Measurements from ENCODE around the gene MKX. TPM values are rescaled to one million over a fixed set of nuclear protein-coding genes. Genes with fewer than 3 reads are reported as not detected.

The MKX gene
- total RNA-seq, 4 donors from 2014 or later: 0.82 to 2.4 TPM; not detected in 2

GRCh38 chr10:27770181-27770580, 24.6 kb upstream of the MKX start:
- no peak for TF ChIP-seq POLR2AphosphoS5 (IDR thresholded peaks at IDR 0.05)
- no peak for TF ChIP-seq POLR2A (IDR thresholded peaks at IDR 0.05)
- TF ChIP-seq CTCF (IDR thresholded peaks at IDR 0.05): no peak
- no peak for TF ChIP-seq EP300 (IDR thresholded peaks at IDR 0.05; ENCODE audit: low read depth)
- intact Hi-C loops (cut with DNase I; ENCODE audit: low total_unique reads) (no loop called here), in situ Hi-C loops (cut with MboI; ENCODE audit: low pct_ligation_motif_present in 1 of 4, low pct_unique_long_range_greater_than_20kb in 1 of 4, low sequenced_read_pairs in 3 of 4) (loop anchor here in 1 of 4 donors (25.0 kb wide), 1 partner anchor 617 kb away; no protein-coding TSS in a partner anchor)
- 70 to 78% methylated on average over 2 of the region's 2 CpGs for WGBS, 2 donors (ENCODE audit: low coverage in 1 of 2)
- no peak overlapping the region for H3K27ac ChIP-seq
- DNase-seq: no peak
- no peaks in the 10 kb centered on the region for H3K36me3 ChIP-seq
- no peak overlapping the region for H3K4me3 ChIP-seq
- peaks cover 11% of the 10 kb centered on the region for H3K27me3 ChIP-seq
- H3K9me3 ChIP-seq: no peaks in the 10 kb centered on the region
- no peaks in the 10 kb centered on the region for H3K4me1 ChIP-seq

GRCh38 chr10:27760867-27761266, 15.2 kb upstream of the MKX start:
- H3K4me3 ChIP-seq: no peak overlapping the region
- H3K27ac ChIP-seq: no peak overlapping the region
- WGBS, 2 donors (ENCODE audit: low coverage in 1 of 2): 88 to 93% methylated on average over 5 of the region's 5 CpGs
- H3K27me3 ChIP-seq: peaks cover 3% of the 10 kb centered on the region
- H3K4me1 ChIP-seq: no peaks in the 10 kb centered on the region
- H3K9me3 ChIP-seq: no peaks in the 10 kb centered on the region
- in situ Hi-C loops (cut with MboI; ENCODE audit: low pct_ligation_motif_present in 1 of 4, low pct_unique_long_range_greater_than_20kb in 1 of 4, low sequenced_read_pairs in 3 of 4) (loop anchor here in 1 of 4 donors (25.0 kb wide), 1 partner anchor 626 kb away; no protein-coding TSS in a partner anchor), intact Hi-C loops (cut with DNase I; ENCODE audit: low total_unique reads) (no loop called here)
- H3K36me3 ChIP-seq: no peaks in the 10 kb centered on the region
- TF ChIP-seq EP300 (IDR thresholded peaks at IDR 0.05; ENCODE audit: low read depth): no peak
- no peak for TF ChIP-seq CTCF (IDR thresholded peaks at IDR 0.05)
- no peak for TF ChIP-seq POLR2AphosphoS5 (IDR thresholded peaks at IDR 0.05)
- no peak for TF ChIP-seq POLR2A (IDR thresholded peaks at IDR 0.05)
- no peak for DNase-seq

GRCh38 chr10:27759483-27760272, 14.1 kb upstream of the MKX start:
- Histone ChIP-seq H3K36me3 (no peaks in the 10 kb centered on the region), H3K27ac (no peak overlapping the region), H3K4me1 (no peaks in the 10 kb centered on the region), H3K4me3 (no peak overlapping the region), H3K27me3 (peaks cover 11% of the 10 kb centered on the region), H3K9me3 (no peaks in the 10 kb centered on the region)
- WGBS, 2 donors (ENCODE audit: low coverage in 1 of 2): 68 to 80% methylated on average over 3 to 5 of the region's 5 CpGs
- DNase-seq: no peak
- in situ Hi-C loops (cut with MboI; ENCODE audit: low pct_ligation_motif_present in 1 of 4, low pct_unique_long_range_greater_than_20kb in 1 of 4, low sequenced_read_pairs in 3 of 4): loop anchor here in 1 of 4 donors (25.0 kb wide), 1 partner anchor 628 kb away; no protein-coding TSS in a partner anchor
- intact Hi-C loops (cut with DNase I; ENCODE audit: low total_unique reads): no loop called here
- no peak for TF ChIP-seq POLR2AphosphoS5 (IDR thresholded peaks at IDR 0.05)
- no peak for TF ChIP-seq CTCF (IDR thresholded peaks at IDR 0.05)
- TF ChIP-seq EP300 (IDR thresholded peaks at IDR 0.05; ENCODE audit: low read depth): no peak
- TF ChIP-seq POLR2A (IDR thresholded peaks at IDR 0.05): no peak

GRCh38 chr10:27752673-27753237, 7.1 kb upstream of the MKX start:
- H3K4me3 ChIP-seq: no peak overlapping the region
- TF ChIP-seq POLR2AphosphoS5 (IDR thresholded peaks at IDR 0.05) (no peak), EP300 (IDR thresholded peaks at IDR 0.05; ENCODE audit: low read depth) (no peak), CTCF (IDR thresholded peaks at IDR 0.05) (no peak), POLR2A (IDR thresholded peaks at IDR 0.05) (no peak)
- H3K9me3 ChIP-seq: no peaks in the 10 kb centered on the region
- H3K36me3 ChIP-seq: no peaks in the 10 kb centered on the region
- in situ Hi-C loops (cut with MboI; ENCODE audit: low pct_ligation_motif_present in 1 of 4, low pct_unique_long_range_greater_than_20kb in 1 of 4, low sequenced_read_pairs in 3 of 4) (loop anchor here in 1 of 4 donors (25.0 kb wide), 1 partner anchor 635 kb away; no protein-coding TSS in a partner anchor), intact Hi-C loops (cut with DNase I; ENCODE audit: low total_unique reads) (no loop called here)
- H3K27me3 ChIP-seq: peaks cover 40% of the 10 kb centered on the region
- H3K4me1 ChIP-seq: no peaks in the 10 kb centered on the region
- H3K27ac ChIP-seq: no peak overlapping the region
- 72 to 77% methylated on average over 1 to 3 of the region's 3 CpGs for WGBS, 2 donors (ENCODE audit: low coverage in 1 of 2)
- no peak for DNase-seq

Measured in transverse colon (tissue), 4 donors.